Dedifferentiated amniotic fluid mesenchymal stem cell (primary cell): ENCODE results near the gene STK17A.
"Not testable (repeated sequence)": the region's sequence is repeated elsewhere in the genome, so short reads cannot be mapped to it uniquely, and the experiment has no call there.

Source experiments
- DNase-seq: peaks from one replicate; pipeline ENCODE4 v3.0.0-alpha.2; 2016; ENCODE audit errors: extremely low spot score

The STK17A gene

DNA sequence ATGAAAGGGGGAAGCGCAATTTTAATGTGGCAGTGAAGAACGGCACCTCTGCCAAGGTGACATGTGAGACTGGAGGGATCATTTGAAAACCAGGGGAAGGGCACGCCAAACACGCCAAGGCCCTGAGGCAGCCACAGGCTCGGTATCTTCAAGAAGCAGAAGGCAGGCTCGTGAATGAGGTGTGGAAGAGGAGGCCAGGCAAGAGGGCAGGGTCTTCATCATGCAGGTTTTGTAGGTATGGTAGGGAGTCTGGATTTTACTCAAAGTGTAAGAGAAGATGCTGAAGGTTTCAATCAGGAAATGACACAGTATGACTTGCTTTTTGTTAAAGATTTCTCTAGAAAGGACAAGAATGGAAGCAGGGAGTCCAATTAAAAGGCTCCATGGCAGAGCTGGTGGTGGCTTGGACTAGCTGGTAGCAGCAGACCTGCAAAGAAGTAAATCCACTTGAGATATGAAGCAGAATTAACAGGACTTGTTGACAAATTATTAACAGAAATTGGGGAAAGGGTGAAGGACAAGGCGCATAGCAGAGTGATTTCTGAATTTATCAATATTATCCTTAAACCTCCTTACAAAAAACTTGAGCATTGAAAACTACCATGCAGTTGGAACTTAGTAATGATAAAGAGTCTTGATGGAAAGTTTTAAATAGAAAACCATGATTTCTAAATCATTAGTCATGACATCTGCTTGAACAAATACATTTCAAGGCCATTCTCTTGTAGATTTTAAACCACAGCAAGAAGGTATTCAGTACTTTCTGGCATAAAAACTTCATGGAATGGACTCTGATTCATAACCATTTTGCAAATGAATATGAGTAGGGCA, 76.0 kb downstream of the STK17A start:
- peak; percentile 81 for DNase-seq

- no peak for DNase-seq
These were observed 76.6 kb downstream of the STK17A start for GRCh38 chr7:43659549-43659896.

GRCh38 chr7:43660141-43660540, 77.2 kb downstream of the STK17A start:
- DNase-seq: no peak

GRCh38 chr7:43664681-43665080, 81.8 kb downstream of the STK17A start:
- peak; percentile 39 for DNase-seq

GRCh38 chr7:43666938-43667337, 84.0 kb downstream of the STK17A start:
- DNase-seq: no peak

DNA sequence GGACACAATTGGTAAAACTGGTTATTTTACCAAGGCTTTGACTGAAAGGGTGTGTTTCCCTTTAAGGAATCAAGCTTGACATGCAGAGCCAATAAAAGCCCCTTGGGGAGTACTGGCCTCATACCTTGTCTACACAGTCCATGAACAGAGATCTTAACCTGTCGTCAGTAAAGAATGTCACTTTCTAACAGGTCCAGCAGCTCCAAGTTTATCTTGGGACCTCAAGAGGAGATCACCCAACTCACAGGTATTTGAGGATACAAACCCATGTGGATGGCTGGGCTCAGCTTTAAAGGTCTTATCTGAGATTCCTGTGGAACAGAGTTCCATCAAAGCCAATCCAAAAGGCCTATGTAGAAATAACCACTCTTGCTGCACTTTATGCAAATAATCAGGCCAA, 85.1 kb downstream of the STK17A start:
- DNase-seq: no peak

GRCh38 chr7:43669286-43670081, 86.6 kb downstream of the STK17A start:
- DNase-seq: no peak

DNA sequence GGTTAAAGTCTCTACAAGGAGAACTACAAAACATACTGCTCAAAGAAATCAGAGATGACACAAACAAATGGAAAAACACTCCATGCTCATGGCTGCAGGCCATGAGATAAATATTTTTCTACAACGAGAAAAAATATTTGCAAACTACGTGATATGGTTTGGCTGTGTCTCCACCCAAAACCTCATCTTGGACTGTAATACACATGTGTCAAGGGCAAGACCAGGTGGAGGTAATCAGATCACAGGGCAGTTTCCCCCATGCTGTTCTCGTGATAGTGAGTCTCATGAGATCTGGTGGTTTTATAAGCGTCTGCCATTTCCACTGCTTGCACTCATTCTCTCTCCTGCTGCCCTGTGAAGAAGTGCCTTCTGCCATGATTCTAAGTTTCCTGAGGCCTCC, 88.6 kb downstream of the STK17A start:
- no peak for DNase-seq

DNA sequence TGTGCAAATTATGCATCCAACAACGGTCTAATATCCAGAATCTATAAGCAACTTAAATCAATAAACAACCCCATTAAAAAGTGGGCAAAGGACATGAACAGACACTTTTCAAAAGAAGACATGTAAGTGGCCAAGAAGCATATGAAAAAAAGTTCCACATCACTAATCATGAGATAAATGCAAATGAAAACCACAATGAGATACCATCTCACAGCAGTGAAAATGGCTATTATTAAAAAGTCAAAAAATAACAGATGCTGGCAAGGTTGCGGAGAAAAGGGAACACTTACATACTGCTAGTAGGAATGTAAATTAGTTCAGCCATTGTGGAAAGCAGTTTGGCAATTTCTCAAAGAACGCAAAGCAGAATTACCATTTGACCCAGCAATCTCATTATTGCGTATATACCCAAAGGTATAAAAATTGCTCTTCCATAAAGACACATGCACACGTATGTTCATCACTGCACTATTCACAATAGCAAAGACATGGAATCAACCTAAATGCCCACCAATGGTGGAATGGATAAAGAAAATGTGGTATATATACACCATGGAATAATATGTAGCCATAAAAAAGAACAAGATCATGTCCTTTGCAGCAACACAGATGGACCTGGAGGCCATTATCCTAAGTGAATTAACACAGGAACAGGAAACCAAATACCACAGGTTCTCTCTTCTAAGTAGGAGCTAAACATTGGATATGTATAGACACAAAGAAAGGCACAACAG, 90.5 kb downstream of the STK17A start:
- not testable (repeated sequence) for DNase-seq

DNA sequence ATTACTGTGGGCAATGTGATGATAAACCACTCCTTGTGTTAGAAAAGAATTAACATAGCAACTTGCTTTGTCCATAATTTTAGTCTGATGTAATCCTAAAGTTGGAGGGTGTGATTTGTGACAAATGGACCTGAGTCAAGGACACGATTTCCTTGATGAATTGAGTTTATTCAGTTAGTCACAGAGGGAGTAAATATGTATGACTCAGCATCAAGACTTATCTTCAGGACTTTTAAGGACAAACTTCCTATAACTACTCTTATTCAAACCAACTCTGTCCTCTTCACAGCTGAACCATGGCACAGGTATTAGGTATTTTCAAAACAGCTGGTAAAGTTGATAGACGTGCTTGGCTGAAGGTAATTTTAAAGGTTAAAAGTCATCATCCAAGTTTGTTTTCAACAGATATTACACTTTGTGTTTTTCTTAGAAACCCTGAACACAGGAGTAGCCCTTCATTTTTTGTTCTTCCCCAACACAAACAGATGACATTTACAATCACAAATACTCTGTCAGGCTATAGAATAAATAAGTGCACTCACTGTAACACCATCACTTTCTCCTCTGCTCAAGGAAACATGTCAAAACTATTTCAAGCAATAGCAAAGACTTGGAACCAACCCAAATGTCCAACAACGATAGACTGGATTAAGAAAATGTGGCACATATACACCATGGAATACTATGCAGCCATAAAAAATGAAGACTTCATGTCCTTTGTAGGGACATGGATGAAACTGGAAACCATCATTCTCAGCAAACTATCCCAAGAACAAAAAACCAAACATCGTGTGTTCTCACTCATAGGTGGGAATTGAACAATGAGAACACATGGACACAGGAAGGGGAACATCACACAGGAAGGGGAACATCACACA, 91.9 kb downstream of the STK17A start:
- DNase-seq: peak; percentile 52
